Measurements from ENCODE around the gene CLDN24.

- no peak for TF ChIP-seq CTCF (IDR thresholded peaks at IDR 0.05)
- no peak for TF ChIP-seq POLR2A (IDR thresholded peaks at IDR 0.05)
Observed at GRCh38 chr4:183329244-183329643, 7.0 kb upstream of the CLDN24 start.

Data from testis (tissue), 2 donors.